ENCODE measurements around the gene THY1. TPM values are rescaled to one million over a fixed set of nuclear protein-coding genes. Genes with fewer than 3 reads are reported as not detected.

THY1 gene
- total and polyA plus RNA-seq, 7 donors, result 0.42 to 6.4 (median 1.1) TPM

GRCh38 chr11:119424775-119425174, 1.8 kb upstream of the THY1 start:
- DNase-seq, result no peak
- H3K9me3 ChIP-seq, result no peaks in the 10 kb centered on the region
- no peak overlapping the region for H3K27ac ChIP-seq
- WGBS, 3 donors, result 88 to 95% (median 91%) methylated on average over 2 of the region's 2 CpGs
- no peak for TF ChIP-seq CTCF (IDR thresholded peaks at IDR 0.05)
- H3K27me3 ChIP-seq (ENCODE audit: insufficient read depth in 3 of 3, low read length in 2 of 3), result peaks cover 0 to 54% (median 14%) of the 10 kb centered on the region in 3 donors
- H3K4me1 ChIP-seq, result peaks cover 7% of the 10 kb centered on the region
- ATAC-seq, result no peak
- intact Hi-C loops (cut with DNase I), result no loop called here
- H3K36me3 ChIP-seq (ENCODE audit: insufficient read depth in 1 of 2, low read depth in 1 of 2), result no peaks in the 10 kb centered on the region
- no peak overlapping the region for H3K4me3 ChIP-seq

- Histone ChIP-seq H3K4me3 (no peak overlapping the region), H3K9me3 (no peaks in the 10 kb centered on the region), H3K4me1 (peaks cover 7% of the 10 kb centered on the region), H3K27me3 (ENCODE audit: insufficient read depth in 3 of 3, low read length in 2 of 3) (peaks cover 0 to 50% (median 14%) of the 10 kb centered on the region in 3 donors), H3K36me3 (ENCODE audit: insufficient read depth in 1 of 2, low read depth in 1 of 2) (no peaks in the 10 kb centered on the region), H3K27ac (no peak overlapping the region)
- DNase-seq, result no peak
- intact Hi-C loops (cut with DNase I), result no loop called here
- 49 to 76% (median 58%) methylated on average over 3 of the region's 3 CpGs for WGBS, 3 donors
- ATAC-seq, result no peak
- TF ChIP-seq CTCF (IDR thresholded peaks at IDR 0.05), result no peak
Observed at GRCh38 chr11:119424276-119424675, 1.3 kb upstream of the THY1 start.

- TF ChIP-seq CTCF (IDR thresholded peaks at IDR 0.05), result no peak
- peaks cover 0 to 46% (median 14%) of the 10 kb centered on the region in 3 donors for H3K27me3 ChIP-seq (ENCODE audit: insufficient read depth in 3 of 3, low read length in 2 of 3)
- DNase-seq (no peak), ATAC-seq (no peak)
- H3K27ac ChIP-seq, result no peak overlapping the region
- H3K9me3 ChIP-seq, result no peaks in the 10 kb centered on the region
- H3K36me3 ChIP-seq (ENCODE audit: insufficient read depth in 1 of 2, low read depth in 1 of 2), result no peaks in the 10 kb centered on the region
- WGBS, 3 donors, result 63 to 75% (median 73%) methylated on average over 14 of the region's 14 CpGs
- no peak overlapping the region for H3K4me3 ChIP-seq
- intact Hi-C loops (cut with DNase I), result no loop called here
- peaks cover 7% of the 10 kb centered on the region for H3K4me1 ChIP-seq
Observed at GRCh38 chr11:119423509-119424254, 710 bp upstream of the THY1 start.

- Histone ChIP-seq H3K4me1 (peaks cover 7% of the 10 kb centered on the region), H3K27ac (no peak overlapping the region), H3K36me3 (ENCODE audit: insufficient read depth in 1 of 2, low read depth in 1 of 2) (no peaks in the 10 kb centered on the region), H3K4me3 (peak overlapping the region; percentile 46), H3K27me3 (ENCODE audit: insufficient read depth in 3 of 3, low read length in 2 of 3) (peaks cover 0 to 53% (median 16%) of the 10 kb centered on the region in 3 donors), H3K9me3 (no peaks in the 10 kb centered on the region)
- ATAC-seq (no peak), DNase-seq (no peak)
- intact Hi-C loops (cut with DNase I), result no loop called here
- no peak for TF ChIP-seq CTCF (IDR thresholded peaks at IDR 0.05)
- WGBS, 3 donors, result 1% methylated on average over 47 to 49 of the region's 49 CpGs
Observed at GRCh38 chr11:119421941-119422808, 797 bp downstream of the THY1 start.
